IMR-90 (cell line): ENCODE data around the gene SLC6A17. TPM values are rescaled to one million over a fixed set of nuclear protein-coding genes. Genes with fewer than 3 reads are reported as not detected.

Experiments
- ATAC-seq: fragments of 200-7000 bp; cut with Tn5 transposase; 2 replicates; pipeline ENCODE4 v1.9.1; 2020; ENCODE audit warnings: low read depth, mild to moderate bottlenecking, moderate library complexity
- BruUV-seq: library from RNA; stranded (reverse); fragments of 400-500 nt; replicated peaks from 2 replicates; lab custom pipeline; 2021; lab: Mats Ljungman, UMichigan
- CTCF ChIA-PET: fragments of 300-600 bp; formaldehyde crosslinking; extraction: SDS; loops from one replicate; lab custom pipeline; 2021; ENCODE audit warnings: antibody characterized with exemption; lab: Yijun Ruan, JAX
- POLR2A ChIA-PET: fragments of 300-600 bp; sonication (Branson Sonifier 250); formaldehyde crosslinking; loops from one replicate; lab custom pipeline; 2022; ENCODE audit warnings: antibody characterized with exemption; ENCODE audit not compliant: unreplicated experiment; lab: Charles Lee
- DNase-seq: peaks from one replicate; pipeline ENCODE4 v3.0.0; 2013
- H2AFZ ChIP-seq: replicated peaks from 2 replicates; pipeline ENCODE3; 2013; ENCODE audit warnings: low read length, mild to moderate bottlenecking; ENCODE audit not compliant: poor library complexity
- H2AK5ac ChIP-seq: 2 replicates; pipeline ENCODE4 v1.6.1; 2013; ENCODE audit warnings: low read depth, low read length, inconsistent platforms
- H2AK9ac ChIP-seq: replicated peaks from 2 replicates; pipeline ENCODE3; 2013; ENCODE audit warnings: mild to moderate bottlenecking, low read depth, low read length, moderate library complexity; ENCODE audit not compliant: poor library complexity
- H2BK120ac ChIP-seq: 2 replicates; pipeline ENCODE4 v1.6.1; 2013; ENCODE audit warnings: low read depth, low read length, inconsistent platforms
- H2BK15ac ChIP-seq: 3 replicates; pipeline ENCODE4 v1.6.1; 2013; ENCODE audit warnings: low read depth, low read length, inconsistent platforms
- H2BK20ac ChIP-seq: 2 replicates; pipeline ENCODE4 v1.6.1; 2013; ENCODE audit warnings: low read depth, mild to moderate bottlenecking, inconsistent platforms, low read length, moderate library complexity
- H2BK5ac ChIP-seq: 2 replicates; pipeline ENCODE4 v1.6.1; 2013; ENCODE audit warnings: mild to moderate bottlenecking, low read depth, low read length, inconsistent platforms; ENCODE audit not compliant: poor library complexity, severe bottlenecking
- H3K14ac ChIP-seq: replicated peaks from 2 replicates; pipeline ENCODE4 v1.6.1; 2013; ENCODE audit warnings: low read depth, low read length, inconsistent platforms
- H3K18ac ChIP-seq: 2 replicates; pipeline ENCODE4 v1.6.1; 2013; ENCODE audit warnings: low read depth, low read length, control low read depth
- H3K23ac ChIP-seq: 2 replicates; pipeline ENCODE4 v1.6.1; 2013; ENCODE audit warnings: low read depth, low read length, inconsistent platforms
- H3K27ac ChIP-seq: 2 replicates; pipeline ENCODE4 v1.5.1; 2013; ENCODE audit warnings: mild to moderate bottlenecking, control low read depth, low read length; ENCODE audit not compliant: insufficient read depth
- H3K27me3 ChIP-seq: 2 replicates; pipeline ENCODE4 v1.6.1; 2013; ENCODE audit warnings: low read length; ENCODE audit not compliant: control insufficient read depth, insufficient read depth
- H3K36me3 ChIP-seq: 2 replicates; pipeline ENCODE4 v1.6.1; 2013; ENCODE audit warnings: low read length, mixed read lengths; ENCODE audit not compliant: control insufficient read depth, insufficient read depth
- H3K4ac ChIP-seq: 2 replicates; pipeline ENCODE4 v1.6.1; 2013; ENCODE audit warnings: low read depth, low read length, inconsistent platforms
- H3K4me1 ChIP-seq: 2 replicates; pipeline ENCODE4 v1.6.1; 2013; ENCODE audit warnings: low read length, mixed read lengths; ENCODE audit not compliant: control insufficient read depth, insufficient read depth
- H3K4me2 ChIP-seq: 2 replicates; pipeline ENCODE4 v1.6.1; 2013; ENCODE audit warnings: low read depth, mild to moderate bottlenecking, control low read depth, low read length, moderate library complexity
- H3K4me3 ChIP-seq: 2 replicates; pipeline ENCODE4 v1.5.1; 2013; ENCODE audit warnings: low read depth, mild to moderate bottlenecking, control low read depth, low read length, moderate library complexity; ENCODE audit not compliant: insufficient read depth
- H3K56ac ChIP-seq: 2 replicates; pipeline ENCODE4 v1.6.1; 2013; ENCODE audit warnings: low read length, inconsistent platforms; ENCODE audit not compliant: insufficient read depth; ENCODE audit errors: extremely low read depth
- H3K79me1 ChIP-seq, 2 experiments: 2 replicates each; pipeline ENCODE4 v1.6.1; 2013; ENCODE audit warnings: low read length in 2 of 2, inconsistent platforms in 1 of 2, low read depth in 1 of 2
- H3K9ac ChIP-seq: 2 replicates; pipeline ENCODE4 v1.6.1; 2013; ENCODE audit warnings: low read depth, low read length, control low read depth
- H3K9me1 ChIP-seq: 2 replicates; pipeline ENCODE4 v1.6.1; 2013; ENCODE audit warnings: low read length, inconsistent platforms; ENCODE audit not compliant: insufficient read depth
- H3K9me3 ChIP-seq: 2 replicates; pipeline ENCODE4 v1.6.1; 2013; ENCODE audit warnings: low read length; ENCODE audit not compliant: control insufficient read depth, insufficient read depth
- H4K20me1 ChIP-seq: 2 replicates; pipeline ENCODE4 v1.6.1; 2013; ENCODE audit warnings: low read length, inconsistent platforms; ENCODE audit not compliant: insufficient read depth
- H4K5ac ChIP-seq: 2 replicates; pipeline ENCODE4 v1.6.1; 2013; ENCODE audit warnings: mild to moderate bottlenecking, low read depth, low read length, control low read depth
- H4K8ac ChIP-seq, 2 experiments: 2 replicates each; pipeline ENCODE4 v1.6.1; 2013; ENCODE audit warnings: low read depth in 2 of 2, low read length in 2 of 2, control low read depth in 1 of 2, inconsistent platforms in 1 of 2
- H4K91ac ChIP-seq: 2 replicates; pipeline ENCODE4 v1.6.1; 2013; ENCODE audit warnings: low read depth, low read length, inconsistent platforms; ENCODE audit not compliant: insufficient read depth
- BHLHE40 ChIP-seq: fragments of 150-350 bp; IDR thresholded peaks from 2 replicates; pipeline ENCODE4 v1.6.1; 2016; ENCODE audit warnings: mild to moderate bottlenecking, low read depth, low read length
- CEBPB ChIP-seq: IDR thresholded peaks from 2 replicates; pipeline ENCODE4 v1.6.1; 2012; ENCODE audit warnings: low read depth, low read length, improper control_type of control experiment
- CHD1 ChIP-seq: IDR thresholded peaks from 2 replicates; pipeline ENCODE4 v1.6.1; 2012; ENCODE audit warnings: low read depth, low read length, improper control_type of control experiment
- CTCF ChIP-seq: conservative IDR thresholded peaks from 2 replicates; pipeline ENCODE4 v1.5.1; 2012; ENCODE audit warnings: mild to moderate bottlenecking, low read depth, low read length, improper control_type of control experiment
- MAFK ChIP-seq: IDR thresholded peaks from 2 replicates; pipeline ENCODE4 v1.6.1; 2012; ENCODE audit warnings: low read depth, low read length, improper control_type of control experiment
- MAZ ChIP-seq: IDR thresholded peaks from 2 replicates; pipeline ENCODE4 v1.6.1; 2012; ENCODE audit warnings: low read depth, mild to moderate bottlenecking, low read length, improper control_type of control experiment, moderate library complexity, borderline replicate concordance
- MXI1 ChIP-seq: IDR thresholded peaks from 2 replicates; pipeline ENCODE4 v1.6.1; 2012; ENCODE audit warnings: low read depth, mild to moderate bottlenecking, low read length, moderate library complexity, borderline replicate concordance
- NFE2L2 ChIP-seq: fragments of 150-350 bp; IDR thresholded peaks from 2 replicates; pipeline ENCODE4 v1.6.1; 2016; ENCODE audit warnings: low read depth, mild to moderate bottlenecking, low read length
- RAD21 ChIP-seq: IDR thresholded peaks from 2 replicates; pipeline ENCODE4 v1.6.1; 2012; ENCODE audit warnings: low read length, improper control_type of control experiment
- RCOR1 ChIP-seq: IDR thresholded peaks from 2 replicates; pipeline ENCODE4 v1.6.1; 2012; ENCODE audit warnings: mild to moderate bottlenecking, low read length, improper control_type of control experiment; ENCODE audit not compliant: insufficient replicate concordance
- RFX5 ChIP-seq: IDR thresholded peaks from 2 replicates; pipeline ENCODE4 v1.8.0; 2012; ENCODE audit warnings: low read depth, mild to moderate bottlenecking, low read length, moderate library complexity
- USF2 ChIP-seq: fragments of 150-350 bp; IDR thresholded peaks from 2 replicates; pipeline ENCODE4 v1.6.1; 2017; ENCODE audit warnings: mild to moderate bottlenecking, antibody characterized with exemption, low read length, low read depth
- WGBS, 2 experiments: methylation state at CpG; one replicate each; pipeline versions ENCODE4 v1.1.5 to v1.1.7; 2013; ENCODE audit warnings: missing lambda C conversion rate in 2 of 2; ENCODE audit not compliant: insufficient read length in 1 of 2; ENCODE audit errors: extremely low coverage in 2 of 2; 5-methylcytosine and 5-hydroxymethylcytosine counted together
- dilution Hi-C: fragments of 300-500 bp; cut with HindIII; formaldehyde crosslinking; loops from one replicate; pipeline ENCODE4 v1.14.3; 2018; ENCODE audit warnings: low sequenced_read_pairs; ENCODE audit not compliant: unreplicated experiment
- in situ Hi-C: fragments of 300-500 bp; cut with MboI; formaldehyde crosslinking; loops from 3 replicates; pipeline ENCODE4 v1.14.3; 2019; ENCODE audit warnings: low sequenced_read_pairs, inconsistent platforms, mixed read lengths
- intact Hi-C: fragments of 100-400 bp; cut with micrococcal nuclease; formaldehyde crosslinking; loops from 2 replicates; pipeline ENCODE4 v1.10.0; 2022
- polyA plus RNA-seq, 3 experiments: library from polyadenylated mRNA; depleted of rRNA; stranded (reverse); fragments of >200 nt; gene quantifications; 2 replicates each; pipeline ENCODE4 v1.2.3, GENCODE V29; 2012; ENCODE audit warnings: low replicate concordance in 1 of 3
- total RNA-seq: library from RNA; depleted of rRNA; stranded (reverse); fragments of >200 nt; gene quantifications from 2 replicates; pipeline ENCODE4 v1.2.3, GENCODE V29; 2012

SLC6A17 gene
- total and polyA plus RNA-seq, 2 of the 4 experiments (the other 2 are of a cell fraction): 0.54 to 0.82 TPM

GRCh38 chr1:110213143-110213540 is 62.8 kb downstream of the SLC6A17 start (continued):
- TF ChIP-seq CHD1 (no peak), MXI1 (no peak), RCOR1 (no peak)

GRCh38 chr1:110214454-110215404 is 64.4 kb downstream of the SLC6A17 start:
- H2BK15ac ChIP-seq: no peak overlapping the region
- POLR2A ChIA-PET: no interaction called here
- H3K23ac ChIP-seq: no peak overlapping the region
- dilution Hi-C loops: no loop called here
- H3K4me3 ChIP-seq: no peak overlapping the region
- H3K9ac ChIP-seq: no peak overlapping the region
- DNase-seq (peak; percentile 9), ATAC-seq (no peak)
- no peak overlapping the region for H3K27ac ChIP-seq
- in situ Hi-C loops: no loop called here
- H3K4me2 ChIP-seq: no peak overlapping the region
- H4K20me1 ChIP-seq: peaks cover 3% of the 10 kb centered on the region; the same call in 1 of the 2 replicates
- H3K79me1 ChIP-seq: no peaks in the 10 kb centered on the region
- no peak overlapping the region for H4K5ac ChIP-seq
- no peak overlapping the region for H2AFZ ChIP-seq
- H2BK120ac ChIP-seq: no peak overlapping the region
- H3K9me3 ChIP-seq: no peaks in the 10 kb centered on the region
- H3K18ac ChIP-seq: no peak overlapping the region
- H2AK9ac ChIP-seq: no peak overlapping the region
- WGBS, 2 experiments: 72% methylated on average over 7 of the region's 16 CpGs; no CpG with 5 or more reads in 1 of the 2 experiments
- H2BK20ac ChIP-seq: no peak overlapping the region
- H3K9me1 ChIP-seq: no peaks in the 10 kb centered on the region
- no peak overlapping the region for H3K56ac ChIP-seq
- H2BK5ac ChIP-seq: no peak overlapping the region
- H3K36me3 ChIP-seq: no peaks in the 10 kb centered on the region
- H4K91ac ChIP-seq: no peak overlapping the region
- BruUV-seq: no TSS peak
- no peak overlapping the region for H2AK5ac ChIP-seq
- no peak overlapping the region for H4K8ac ChIP-seq
- intact Hi-C loops: no loop called here
- H3K4me1 ChIP-seq: no peaks in the 10 kb centered on the region
- H3K27me3 ChIP-seq: peaks cover 57% of the 10 kb centered on the region
- H3K4ac ChIP-seq: no peak overlapping the region
- CTCF ChIA-PET: interaction anchor here (0.8 kb wide), 1 partner anchor 98 kb away, joined by 3 read pairs; no protein-coding TSS in a partner anchor
- no peak overlapping the region for H3K14ac ChIP-seq
- no peak for TF ChIP-seq MAFK
- no peak for TF ChIP-seq CHD1
- TF ChIP-seq MAZ: no peak
- TF ChIP-seq RAD21: no peak
- TF ChIP-seq RFX5: no peak
- no peak for TF ChIP-seq NFE2L2
- TF ChIP-seq BHLHE40: no peak
- TF ChIP-seq RCOR1: no peak
- no peak for TF ChIP-seq CEBPB
- no peak for TF ChIP-seq CTCF
- TF ChIP-seq USF2: no peak
